PC-9 (cell line): Measurements from ENCODE around the gene ZPBP2. TPM values are rescaled to one million over a fixed set of nuclear protein-coding genes. Genes with fewer than 3 reads are reported as not detected.
"Not testable (repeated sequence)": the region's sequence is repeated elsewhere in the genome, so short reads cannot be mapped to it uniquely, and the experiment has no call there.

ENCODE experiments used
- BruUV-seq: library from RNA; stranded (reverse); fragments of 400-500 nt; replicated peaks from 2 replicates; lab custom pipeline; 2021; lab: Mats Ljungman, UMichigan
- CTCF ChIA-PET: fragments of 300-600 bp; sonication (Branson Sonifier 250); formaldehyde crosslinking; loops from one replicate; lab custom pipeline; 2022; ENCODE audit warnings: antibody characterized with exemption; lab: Charles Lee
- POLR2A ChIA-PET: fragments of 300-600 bp; sonication (Branson Sonifier 250); formaldehyde crosslinking; loops from one replicate; lab custom pipeline; 2022; ENCODE audit warnings: antibody characterized with exemption; ENCODE audit not compliant: unreplicated experiment; lab: Charles Lee
- DNase-seq, 2 experiments: peaks; one replicate each; pipeline versions ENCODE4 v3.0.0 to v3.0.0-alpha.2; 2015 to 2022; ENCODE audit warnings: mixed read lengths in 1 of 2
- H2AFZ ChIP-seq: fragments of 200-600 bp; sonication (generic); 2 replicates; pipeline ENCODE4 v1.8.1; 2017; ENCODE audit warnings: antibody characterized with exemption
- H3F3A ChIP-seq: fragments of 200-600 bp; sonication (generic); 2 replicates; pipeline ENCODE4 v1.8.1; 2017; ENCODE audit warnings: antibody characterized with exemption, mild to moderate bottlenecking, low read depth; ENCODE audit not compliant: insufficient read depth
- H3K27ac ChIP-seq: fragments of 200-600 bp; sonication (generic); 2 replicates; pipeline ENCODE4 v1.6.1; 2016; ENCODE audit warnings: mixed run types
- H3K27me3 ChIP-seq: fragments of 200-600 bp; sonication (generic); 2 replicates; pipeline ENCODE4 v1.6.1; 2016; ENCODE audit warnings: low read depth, mixed run types; ENCODE audit not compliant: insufficient read depth
- H3K36me3 ChIP-seq: fragments of 200-600 bp; sonication (generic); 2 replicates; pipeline ENCODE4 v1.6.1; 2016; ENCODE audit warnings: low read depth, mixed run types
- H3K4me1 ChIP-seq: fragments of 200-600 bp; sonication (generic); replicated peaks from 2 replicates; pipeline ENCODE4 v1.6.1; 2016; ENCODE audit warnings: mixed run types; ENCODE audit not compliant: insufficient read depth
- H3K4me2 ChIP-seq: fragments of 200-600 bp; sonication (generic); 2 replicates; pipeline ENCODE4 v1.6.1; 2017; ENCODE audit warnings: mixed run types
- H3K4me3 ChIP-seq: fragments of 200-600 bp; sonication (generic); 2 replicates; pipeline ENCODE4 v1.6.1; 2016; ENCODE audit warnings: mixed run types
- H3K79me2 ChIP-seq: fragments of 200-600 bp; sonication (generic); 2 replicates; pipeline ENCODE4 v1.6.1; 2017; ENCODE audit warnings: low read depth, mixed run types
- H3K9me2 ChIP-seq: fragments of 200-600 bp; sonication (generic); 2 replicates; pipeline ENCODE4 v1.8.1; 2017; ENCODE audit warnings: mild to moderate bottlenecking; ENCODE audit not compliant: insufficient read depth
- H3K9me3 ChIP-seq: fragments of 200-600 bp; sonication (generic); 2 replicates; pipeline ENCODE4 v1.8.1; 2016; ENCODE audit warnings: low read depth; ENCODE audit not compliant: insufficient read depth
- H4K20me1 ChIP-seq: fragments of 200-600 bp; sonication (generic); 2 replicates; pipeline ENCODE4 v1.8.1; 2017; ENCODE audit not compliant: insufficient read depth
- EZH2 ChIP-seq: fragments of 200-600 bp; sonication (generic); IDR thresholded peaks from 2 replicates; pipeline ENCODE4 v1.8.0; 2017; ENCODE audit warnings: antibody characterized with exemption, low read depth
- intact Hi-C: fragments of 100-400 bp; cut with micrococcal nuclease; formaldehyde crosslinking; loops from one replicate; pipeline ENCODE4 v1.10.0; 2022; ENCODE audit not compliant: unreplicated experiment
- total RNA-seq: library from RNA; stranded (reverse); gene quantifications from 2 replicates; pipeline ENCODE4 v1.2.3, GENCODE V29; 2021
- TF ChIP-seq, protein P1 (sequence below): fragments of 200-600 bp; sonication (generic); conservative IDR thresholded peaks from 2 replicates; pipeline ENCODE4 v1.6.1; 2017; ENCODE audit warnings: mixed run types, antibody characterized with exemption, mild to moderate bottlenecking, moderate library complexity

The ZPBP2 gene
- total RNA-seq, 1 experiment from 2014 or later, result not detected

GRCh38 chr17:39845052-39845846, 22.8 kb upstream of the ZPBP2 start:
- ChIA-PET CTCF (no interaction called here), POLR2A (no interaction called here)
- intact Hi-C loops, result no loop called here
- Histone ChIP-seq H3K9me3 (no peaks in the 10 kb centered on the region), H3K4me3 (no peak overlapping the region), H4K20me1 (no peaks in the 10 kb centered on the region), H3K36me3 (no peaks in the 10 kb centered on the region), H3F3A (no peaks in the 10 kb centered on the region), H3K4me2 (no peak overlapping the region), H3K9me2 (no peaks in the 10 kb centered on the region), H3K79me2 (no peaks in the 10 kb centered on the region), H3K27me3 (no peaks in the 10 kb centered on the region), H2AFZ (no peak overlapping the region), H3K27ac (no peak overlapping the region), H3K4me1 (no peaks in the 10 kb centered on the region)
- BruUV-seq, result no TSS peak
- TF ChIP-seq, protein P1, sequence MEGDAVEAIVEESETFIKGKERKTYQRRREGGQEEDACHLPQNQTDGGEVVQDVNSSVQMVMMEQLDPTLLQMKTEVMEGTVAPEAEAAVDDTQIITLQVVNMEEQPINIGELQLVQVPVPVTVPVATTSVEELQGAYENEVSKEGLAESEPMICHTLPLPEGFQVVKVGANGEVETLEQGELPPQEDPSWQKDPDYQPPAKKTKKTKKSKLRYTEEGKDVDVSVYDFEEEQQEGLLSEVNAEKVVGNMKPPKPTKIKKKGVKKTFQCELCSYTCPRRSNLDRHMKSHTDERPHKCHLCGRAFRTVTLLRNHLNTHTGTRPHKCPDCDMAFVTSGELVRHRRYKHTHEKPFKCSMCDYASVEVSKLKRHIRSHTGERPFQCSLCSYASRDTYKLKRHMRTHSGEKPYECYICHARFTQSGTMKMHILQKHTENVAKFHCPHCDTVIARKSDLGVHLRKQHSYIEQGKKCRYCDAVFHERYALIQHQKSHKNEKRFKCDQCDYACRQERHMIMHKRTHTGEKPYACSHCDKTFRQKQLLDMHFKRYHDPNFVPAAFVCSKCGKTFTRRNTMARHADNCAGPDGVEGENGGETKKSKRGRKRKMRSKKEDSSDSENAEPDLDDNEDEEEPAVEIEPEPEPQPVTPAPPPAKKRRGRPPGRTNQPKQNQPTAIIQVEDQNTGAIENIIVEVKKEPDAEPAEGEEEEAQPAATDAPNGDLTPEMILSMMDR, result no peak
- TF ChIP-seq EZH2, result no peak
- no peak for DNase-seq

- BruUV-seq, result no TSS peak
These were observed 21.8 kb upstream of the ZPBP2 start for GRCh38 chr17:39846205-39846604.

DNA sequence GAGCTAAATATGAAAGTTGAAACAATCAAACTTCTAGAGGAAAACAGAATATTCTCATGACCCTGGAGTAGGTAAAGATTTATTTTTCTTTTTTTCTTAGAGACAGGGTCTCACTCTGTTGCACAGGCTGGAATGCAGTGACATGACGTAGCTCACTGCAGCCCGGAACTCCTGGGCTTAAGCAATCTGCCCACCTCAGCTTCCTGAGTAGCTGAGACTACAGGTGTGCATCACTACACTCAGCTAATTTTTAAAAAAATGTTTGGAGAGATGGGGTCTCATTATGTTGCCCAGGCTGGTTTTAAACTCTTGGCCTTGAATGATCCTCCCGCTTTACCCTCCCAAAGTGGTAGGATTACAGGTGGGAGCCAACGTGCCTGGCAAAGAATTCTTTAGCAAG, 19.4 kb upstream of the ZPBP2 start:
- H2AFZ ChIP-seq, result no peak overlapping the region
- BruUV-seq, result no TSS peak
- H3F3A ChIP-seq, result no peaks in the 10 kb centered on the region
- H3K9me3 ChIP-seq, result 0 out of 2 replicates have a peak, but pooled peaks cover 4% of the 10 kb centered on the region
- no peaks in the 10 kb centered on the region for H3K79me2 ChIP-seq
- intact Hi-C loops, result no loop called here
- TF ChIP-seq, protein P1, result no peak
- no peak for TF ChIP-seq EZH2
- POLR2A ChIA-PET, result no interaction called here
- H4K20me1 ChIP-seq, result no peaks in the 10 kb centered on the region
- no peak overlapping the region for H3K27ac ChIP-seq
- no peak for DNase-seq
- CTCF ChIA-PET, result no interaction called here
- no peak overlapping the region for H3K4me3 ChIP-seq
- H3K9me2 ChIP-seq, result no peaks in the 10 kb centered on the region
- no peaks in the 10 kb centered on the region for H3K27me3 ChIP-seq
- H3K4me2 ChIP-seq, result no peak overlapping the region
- no peaks in the 10 kb centered on the region for H3K4me1 ChIP-seq
- no peaks in the 10 kb centered on the region for H3K36me3 ChIP-seq

More at GRCh38 chr17:39846205-39846604, 21.8 kb upstream of the ZPBP2 start:
- no peaks in the 10 kb centered on the region for H3K4me1 ChIP-seq
- H3K4me2 ChIP-seq, result no peak overlapping the region
- no peaks in the 10 kb centered on the region for H3K36me3 ChIP-seq
- no peaks in the 10 kb centered on the region for H3K9me2 ChIP-seq
- H3F3A ChIP-seq, result no peaks in the 10 kb centered on the region
- H3K4me3 ChIP-seq, result no peak overlapping the region
- H3K27me3 ChIP-seq, result no peaks in the 10 kb centered on the region
- intact Hi-C loops, result no loop called here
- DNase-seq, result no peak
- CTCF ChIA-PET, result no interaction called here
- H3K79me2 ChIP-seq, result no peaks in the 10 kb centered on the region
- H4K20me1 ChIP-seq, result no peaks in the 10 kb centered on the region
- no peak overlapping the region for H2AFZ ChIP-seq
- TF ChIP-seq, protein P1, result no peak
- no peak for TF ChIP-seq EZH2
- no peak overlapping the region for H3K27ac ChIP-seq
- no peaks in the 10 kb centered on the region for H3K9me3 ChIP-seq
- POLR2A ChIA-PET, result no interaction called here

- H3K4me3 ChIP-seq, BruUV-seq, H3K9me3 ChIP-seq, H3K27me3 ChIP-seq, H3K36me3 ChIP-seq, H3K9me2 ChIP-seq, H3K79me2 ChIP-seq, POLR2A ChIA-PET, intact Hi-C loops, H3K4me1 ChIP-seq, H3K27ac ChIP-seq, H2AFZ ChIP-seq, H3K4me2 ChIP-seq, H4K20me1 ChIP-seq, DNase-seq, CTCF ChIA-PET, H3F3A ChIP-seq: not testable (repeated sequence)
These were observed 17.8 kb upstream of the ZPBP2 start for GRCh38 chr17:39850186-39850585.
